ENCODE data around the gene CDH6. TPM values are rescaled to one million over a fixed set of nuclear protein-coding genes. Genes with fewer than 3 reads are reported as not detected.

Gene CDH6
- total RNA-seq, 2 experiments from 2014 or later = not detected

DNA sequence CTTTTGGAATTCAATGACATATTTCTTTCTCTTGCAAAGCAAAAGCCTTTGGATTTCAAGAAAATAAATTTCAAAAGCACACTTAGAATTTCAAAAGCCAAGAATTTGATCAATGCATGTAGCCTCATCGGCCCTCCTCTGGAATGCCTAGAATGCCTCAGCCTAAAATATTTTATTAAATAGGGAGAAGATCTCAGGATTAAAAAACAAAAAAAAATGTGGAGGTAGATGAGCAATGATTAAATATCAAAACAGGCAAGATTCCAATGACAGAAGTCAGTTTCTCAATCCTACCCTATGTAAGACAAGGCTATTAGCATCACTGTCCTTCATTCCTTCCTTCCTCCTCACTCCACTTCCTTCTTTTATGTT, 169.0 kb downstream of the CDH6 start:
- H3K27me3 Mint-ChIP-seq = peaks cover 9% of the 10 kb centered on the region
- CTCF ChIA-PET = no interaction called here
- intact Hi-C loops (cut with DNase I, micrococcal nuclease) = no loop called here
- no peak overlapping the region for H3K4me3 Mint-ChIP-seq
- ATAC-seq = no peak
- H3K27ac Mint-ChIP-seq = no peak overlapping the region
- no peak for DNase-seq
- no peaks in the 10 kb centered on the region for H3K4me1 Mint-ChIP-seq
- POLR2A ChIA-PET = no interaction called here
- H3K36me3 Mint-ChIP-seq (ENCODE audit: low read depth) = no peaks in the 10 kb centered on the region
- no peaks in the 10 kb centered on the region for H3K9me3 Mint-ChIP-seq (ENCODE audit: low read depth)

DNA sequence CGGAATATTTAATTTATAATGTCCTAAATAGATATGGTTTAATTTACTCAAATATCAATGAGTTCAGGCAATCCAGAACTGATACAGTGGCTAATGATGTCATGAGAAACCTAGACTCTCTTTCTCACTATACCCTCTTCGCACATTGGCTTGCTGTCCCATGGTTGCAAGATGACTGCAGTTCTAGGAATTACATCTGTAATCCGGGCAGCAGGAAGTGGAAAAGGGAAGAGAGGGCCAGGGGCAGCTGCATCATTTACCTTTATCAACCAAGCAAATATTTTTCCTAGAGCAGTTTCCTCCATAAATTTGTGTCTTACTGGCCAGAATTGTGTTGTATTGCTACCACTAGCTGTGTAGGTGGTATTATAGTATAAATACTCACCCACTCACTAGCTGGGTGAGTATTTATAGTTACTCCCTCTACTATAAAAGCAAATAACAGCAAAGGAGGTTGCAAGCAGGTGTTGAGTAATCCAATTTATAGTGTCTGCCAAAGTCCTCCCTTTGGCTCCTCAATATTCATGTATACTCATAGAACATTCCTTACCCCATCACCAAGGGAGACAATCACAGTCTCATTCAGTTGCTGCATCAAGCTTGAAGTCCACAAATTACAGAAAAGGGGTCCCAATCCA, 169.6 kb downstream of the CDH6 start:
- no peak overlapping the region for H3K27ac Mint-ChIP-seq
- no peak for ATAC-seq
- intact Hi-C loops (cut with DNase I, micrococcal nuclease) = no loop called here
- no peak overlapping the region for H3K4me3 Mint-ChIP-seq
- no peak for DNase-seq
- H3K4me1 Mint-ChIP-seq = no peaks in the 10 kb centered on the region
- ChIA-PET POLR2A (no interaction called here), CTCF (interaction anchor here (0.8 kb wide), 1 partner anchor 10 kb away, joined by 3 read pairs; no protein-coding TSS in a partner anchor)
- no peaks in the 10 kb centered on the region for H3K36me3 Mint-ChIP-seq (ENCODE audit: low read depth)
- peaks cover 11% of the 10 kb centered on the region for H3K27me3 Mint-ChIP-seq
- H3K9me3 Mint-ChIP-seq (ENCODE audit: low read depth) = no peaks in the 10 kb centered on the region

DNA sequence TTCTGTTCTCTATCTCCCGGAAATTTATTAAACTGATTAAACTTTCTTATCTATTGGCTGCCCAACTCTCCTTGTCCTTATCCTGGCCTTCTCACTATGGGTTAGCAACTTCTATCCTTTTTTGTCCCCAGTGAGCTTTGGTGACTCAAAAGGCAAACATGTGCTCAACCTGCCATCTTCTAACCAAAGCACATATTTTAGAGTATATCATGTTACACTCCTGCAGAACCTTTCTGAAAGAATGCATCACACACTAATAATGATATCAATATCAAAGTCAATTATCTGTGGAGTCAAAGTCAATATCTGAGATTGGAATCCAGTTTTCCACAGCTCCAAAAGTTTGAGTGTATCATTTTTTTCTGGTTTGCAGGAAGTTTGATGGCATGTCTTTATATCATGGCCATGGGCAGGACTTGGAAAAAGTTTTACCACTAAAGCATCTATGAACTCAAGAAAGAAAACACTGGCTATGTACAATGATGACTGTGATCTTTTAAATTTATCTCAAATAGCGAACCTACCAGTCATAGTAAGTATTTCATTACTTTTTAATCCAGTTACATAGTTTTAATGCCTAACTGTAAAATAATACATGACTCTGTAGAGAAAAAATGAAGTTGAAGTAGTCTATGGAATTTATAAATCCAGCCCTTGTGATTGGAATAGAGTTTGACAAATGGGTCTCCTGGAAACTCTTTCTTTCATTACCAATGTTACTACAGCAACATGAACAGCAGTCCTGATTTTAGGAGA, 171.6 kb downstream of the CDH6 start:
- POLR2A ChIA-PET = no interaction called here

DNA sequence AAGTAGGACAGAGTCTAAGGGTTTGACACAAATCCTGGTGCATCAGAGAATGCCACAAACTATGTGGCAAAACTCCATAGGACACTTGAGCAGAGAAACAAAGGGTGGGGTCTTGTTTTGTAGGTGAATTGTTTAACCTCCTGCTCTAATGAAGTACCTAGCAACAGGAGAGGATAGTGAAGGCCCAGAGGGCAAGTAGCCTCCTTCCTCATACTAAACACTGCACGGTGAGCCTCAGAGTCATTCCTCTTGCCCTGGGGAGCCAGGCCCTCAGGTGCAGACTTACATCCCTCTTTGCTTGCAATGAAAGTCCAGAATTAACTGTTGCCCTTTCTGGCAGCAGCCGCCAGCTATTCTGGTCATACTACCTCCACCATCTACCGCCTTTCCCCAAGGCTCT, 172.3 kb downstream of the CDH6 start:
- Mint-ChIP-seq H3K4me1 (no peaks in the 10 kb centered on the region), H3K27ac (no peak overlapping the region), H3K9me3 (ENCODE audit: low read depth) (no peaks in the 10 kb centered on the region), H3K27me3 (peaks cover 18% of the 10 kb centered on the region), H3K36me3 (ENCODE audit: low read depth) (no peaks in the 10 kb centered on the region), H3K4me3 (no peak overlapping the region)
- ATAC-seq (no peak), DNase-seq (no peak)
- intact Hi-C loops (cut with DNase I, micrococcal nuclease) = no loop called here
- CTCF ChIA-PET = no interaction called here
- POLR2A ChIA-PET = no interaction called here

More for the DNA sequence above, 171.6 kb downstream of the CDH6 start:
- no peak for ATAC-seq
- CTCF ChIA-PET = no interaction called here
- no peak for DNase-seq
- no peaks in the 10 kb centered on the region for H3K9me3 Mint-ChIP-seq (ENCODE audit: low read depth)
- no peak overlapping the region for H3K4me3 Mint-ChIP-seq
- H3K4me1 Mint-ChIP-seq = no peaks in the 10 kb centered on the region
- no peak overlapping the region for H3K27ac Mint-ChIP-seq
- intact Hi-C loops (cut with DNase I, micrococcal nuclease) = no loop called here
- H3K27me3 Mint-ChIP-seq = peaks cover 19% of the 10 kb centered on the region
- no peaks in the 10 kb centered on the region for H3K36me3 Mint-ChIP-seq (ENCODE audit: low read depth)

DNA sequence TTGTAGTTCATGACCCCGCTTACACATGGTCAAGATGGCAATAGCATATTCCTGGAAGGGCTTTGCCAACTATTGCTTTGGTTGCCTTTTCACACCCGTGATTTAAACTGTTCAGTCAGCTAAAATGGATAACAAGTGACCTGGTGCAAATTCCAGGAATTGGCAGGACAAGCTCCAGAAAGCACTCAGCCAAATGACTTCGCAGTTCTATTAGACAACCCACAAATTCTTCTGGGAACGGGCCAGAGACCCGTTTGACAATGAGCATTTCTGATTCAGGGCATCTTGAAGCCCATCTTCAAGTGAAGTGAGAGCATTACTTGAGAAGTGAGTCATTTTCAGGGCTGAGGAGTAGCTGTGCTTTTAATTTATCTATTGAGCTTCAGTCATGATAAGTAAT, 173.5 kb downstream of the CDH6 start:
- intact Hi-C loops (cut with DNase I, micrococcal nuclease) = no loop called here
- Mint-ChIP-seq H3K27ac (no peak overlapping the region), H3K4me1 (no peaks in the 10 kb centered on the region), H3K36me3 (ENCODE audit: low read depth) (no peaks in the 10 kb centered on the region), H3K27me3 (peaks cover 25% of the 10 kb centered on the region), H3K4me3 (no peak overlapping the region), H3K9me3 (ENCODE audit: low read depth) (no peaks in the 10 kb centered on the region)
- DNase-seq (no peak), ATAC-seq (no peak)
- ChIA-PET POLR2A (no interaction called here), CTCF (interaction anchor here (0.7 kb wide), 1 partner anchor 96 kb away, joined by 3 read pairs; no protein-coding TSS in a partner anchor)

DNA sequence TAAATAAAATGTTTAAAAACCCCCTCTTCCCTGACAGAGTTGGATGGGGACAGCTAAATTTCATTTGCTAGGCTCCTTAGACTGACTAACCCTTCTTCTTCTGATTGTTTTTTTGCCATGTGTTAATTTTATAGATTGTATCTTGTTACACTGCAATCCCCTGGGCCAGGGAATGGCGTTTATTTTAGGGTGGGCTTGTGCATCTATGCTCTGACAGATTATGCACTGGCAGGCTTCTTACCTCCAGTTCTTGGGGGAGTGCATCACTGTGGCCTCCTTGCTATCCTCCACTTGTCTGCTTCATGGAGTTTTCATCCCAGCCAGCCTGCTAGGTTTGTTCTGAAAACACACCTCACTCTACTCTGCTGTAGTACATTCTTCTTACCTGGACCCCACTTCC, 178.6 kb downstream of the CDH6 start:
- Mint-ChIP-seq H3K27me3 (peaks cover 18% of the 10 kb centered on the region), H3K27ac (no peak overlapping the region), H3K36me3 (ENCODE audit: low read depth) (no peaks in the 10 kb centered on the region), H3K4me3 (no peak overlapping the region), H3K9me3 (ENCODE audit: low read depth) (no peaks in the 10 kb centered on the region), H3K4me1 (no peaks in the 10 kb centered on the region)
- intact Hi-C loops (cut with DNase I, micrococcal nuclease) = no loop called here
- ATAC-seq (no peak), DNase-seq (no peak)
- CTCF ChIA-PET = no interaction called here
- POLR2A ChIA-PET = no interaction called here

DNA sequence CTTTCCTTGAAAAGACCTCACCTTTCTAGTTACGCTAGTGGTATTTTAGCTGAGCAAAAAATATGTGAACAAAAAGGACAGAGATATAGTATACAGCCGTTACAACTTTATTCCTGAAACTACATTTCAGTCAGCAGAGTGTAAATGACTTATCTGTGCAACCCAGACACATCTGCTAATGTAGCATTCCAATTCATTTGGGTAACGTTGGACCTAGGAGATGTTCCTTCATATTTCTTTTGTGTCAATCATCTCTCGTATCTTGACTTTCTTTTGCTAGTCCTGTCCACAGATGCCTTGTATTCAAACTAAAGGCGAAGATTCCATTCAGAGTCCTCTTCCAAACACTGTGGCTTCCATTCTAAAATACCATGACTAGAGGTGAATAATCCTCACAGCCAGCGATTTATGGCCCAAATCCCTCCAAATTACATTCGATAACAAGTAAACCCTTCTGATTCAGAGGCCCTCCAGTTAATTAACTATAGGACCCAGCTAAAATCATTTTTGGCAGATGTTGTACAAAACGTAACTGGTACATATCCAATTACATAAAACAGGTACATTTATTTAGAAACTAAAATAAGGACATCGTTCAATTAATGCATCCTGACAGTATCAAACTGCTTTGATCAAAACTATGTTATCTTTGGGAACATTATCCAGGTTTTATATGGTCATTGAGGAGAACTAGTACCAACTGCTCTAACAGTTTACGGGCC, 182.7 kb downstream of the CDH6 start:
- no peak for DNase-seq
- intact Hi-C loops (cut with DNase I, micrococcal nuclease) = no loop called here

DNA sequence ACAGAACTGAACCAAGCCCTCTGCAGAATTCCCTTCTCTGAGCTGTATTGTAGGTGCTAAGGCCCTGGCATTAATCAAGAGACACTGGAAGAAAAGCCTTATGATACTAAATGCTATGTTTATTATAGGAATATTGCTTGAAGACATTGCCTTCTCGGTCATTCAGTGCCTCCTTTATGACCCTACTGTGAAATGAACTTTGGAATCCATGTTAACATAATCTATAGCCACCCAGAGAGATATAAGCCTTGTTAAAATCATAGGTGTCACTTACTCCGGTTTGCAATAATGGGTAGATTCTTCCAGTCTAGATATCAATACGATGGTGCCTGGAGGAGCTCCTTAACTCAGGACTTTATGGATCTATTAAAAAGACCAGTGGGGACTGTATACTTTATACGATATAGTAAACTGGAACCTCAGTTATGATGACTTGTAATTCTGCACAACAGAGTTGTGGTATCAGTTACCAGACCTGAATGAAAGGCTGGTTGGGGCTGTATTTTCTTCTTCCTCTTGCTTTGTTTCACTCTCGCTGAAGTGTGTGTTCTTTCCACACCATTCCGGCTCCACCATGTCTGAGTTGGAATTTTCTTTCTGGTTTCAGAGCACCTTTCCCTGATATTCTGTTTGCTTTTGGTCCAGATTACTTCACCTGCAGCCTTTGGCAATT, 183.9 kb downstream of the CDH6 start:
- ChIA-PET POLR2A (no interaction called here), CTCF (no interaction called here)
- intact Hi-C loops (cut with DNase I, micrococcal nuclease) = no loop called here
- no peak for DNase-seq
- H3K27ac Mint-ChIP-seq = no peak overlapping the region
- H3K4me1 Mint-ChIP-seq = no peaks in the 10 kb centered on the region
- no peak for ATAC-seq
- no peaks in the 10 kb centered on the region for H3K9me3 Mint-ChIP-seq (ENCODE audit: low read depth)
- no peak overlapping the region for H3K4me3 Mint-ChIP-seq
- H3K36me3 Mint-ChIP-seq (ENCODE audit: low read depth) = no peaks in the 10 kb centered on the region
- H3K27me3 Mint-ChIP-seq = peaks cover 3% of the 10 kb centered on the region

More for the DNA sequence above, 182.7 kb downstream of the CDH6 start:
- no peak overlapping the region for H3K27ac Mint-ChIP-seq
- peaks cover 3% of the 10 kb centered on the region for H3K27me3 Mint-ChIP-seq
- no peak for ATAC-seq
- no peaks in the 10 kb centered on the region for H3K36me3 Mint-ChIP-seq (ENCODE audit: low read depth)
- H3K4me1 Mint-ChIP-seq = no peaks in the 10 kb centered on the region
- POLR2A ChIA-PET = no interaction called here
- H3K4me3 Mint-ChIP-seq = no peak overlapping the region
- no peaks in the 10 kb centered on the region for H3K9me3 Mint-ChIP-seq (ENCODE audit: low read depth)
- CTCF ChIA-PET = no interaction called here

DNA sequence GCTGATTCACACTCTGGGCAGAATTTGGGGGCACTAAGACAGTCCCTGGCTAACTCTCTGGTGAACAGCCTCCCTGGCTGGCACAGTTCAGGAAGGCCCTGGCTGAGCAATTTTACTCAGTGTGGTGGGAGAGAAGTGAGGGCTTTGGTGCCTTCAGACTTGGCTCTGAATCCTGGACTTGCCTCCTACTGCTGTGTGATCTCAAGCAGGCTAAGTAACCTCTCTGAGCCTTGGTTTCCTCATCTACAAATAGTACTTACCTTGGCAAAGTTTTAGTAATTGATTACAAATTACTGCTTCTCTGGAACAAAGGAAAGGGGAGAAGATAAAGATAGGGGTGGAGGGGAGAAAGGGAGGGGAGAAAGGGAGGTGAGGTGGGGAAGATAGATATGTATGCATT, 184.7 kb downstream of the CDH6 start:
- Mint-ChIP-seq H3K4me3 (no peak overlapping the region), H3K27ac (no peak overlapping the region), H3K4me1 (no peaks in the 10 kb centered on the region), H3K36me3 (ENCODE audit: low read depth) (no peaks in the 10 kb centered on the region), H3K27me3 (peaks cover 3% of the 10 kb centered on the region), H3K9me3 (ENCODE audit: low read depth) (no peaks in the 10 kb centered on the region)
- ChIA-PET CTCF (interaction anchor here (0.6 kb wide), 1 partner anchor 1489 kb away, joined by 3 read pairs; no protein-coding TSS in a partner anchor), POLR2A (no interaction called here)
- DNase-seq (no peak), ATAC-seq (no peak)
- intact Hi-C loops (cut with DNase I, micrococcal nuclease) = no loop called here

Measured in activated CD4-positive, alpha-beta T cell treated with anti-CD3 and anti-CD28 coated beads for 36 hours (primary cell).